ENCODE measurements around the gene SCIN. TPM values are rescaled to one million over a fixed set of nuclear protein-coding genes. Genes with fewer than 3 reads are reported as not detected.

The SCIN gene
- total and polyA plus RNA-seq, 7 donors: 0.28 to 59.4 (median 1.8) TPM

DNA sequence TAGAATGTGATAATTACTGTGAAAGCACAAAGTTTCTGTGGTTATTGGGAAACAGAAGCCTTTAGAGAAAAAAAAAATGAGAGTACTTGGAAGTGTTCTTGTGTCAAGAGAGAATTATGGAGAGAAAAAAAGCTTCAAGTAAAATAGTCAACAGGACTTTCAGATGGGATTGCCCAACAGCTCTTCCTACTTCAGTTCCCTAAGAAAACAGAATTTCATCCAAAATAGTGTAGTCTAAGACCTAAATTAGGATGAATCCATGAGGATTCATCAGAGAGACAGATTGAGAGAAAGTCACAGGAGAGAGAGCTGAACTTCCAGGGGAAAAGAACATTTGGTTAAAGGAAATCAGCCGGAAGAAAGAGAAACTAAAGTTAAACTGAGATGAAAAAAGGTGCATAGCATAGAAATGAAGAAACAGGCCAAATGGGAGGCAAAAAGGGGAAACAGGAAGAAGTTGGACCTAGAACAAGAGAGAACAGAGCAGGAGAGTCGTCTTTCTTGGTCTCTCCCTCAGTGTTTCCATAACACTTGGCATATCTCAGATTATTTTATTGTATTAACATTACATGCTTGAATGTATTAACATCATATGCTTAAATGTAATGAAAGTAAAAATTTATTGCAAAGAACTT, 2.5 kb downstream of the SCIN start:
- no peak overlapping the region for H3K27ac ChIP-seq
- H3K4me3 ChIP-seq: no peak overlapping the region
- no peaks in the 10 kb centered on the region for H3K9me3 ChIP-seq
- H3K27me3 ChIP-seq: peaks cover 0 to 35% (median 14%) of the 10 kb centered on the region in 3 donors
- no peaks in the 10 kb centered on the region for H3K36me3 ChIP-seq
- no peak for DNase-seq
- TF ChIP-seq POLR2A (IDR thresholded peaks at IDR 0.05) (no peak), POLR2AphosphoS5 (IDR thresholded peaks at IDR 0.05) (no peak), EP300 (IDR thresholded peaks at IDR 0.05) (no peak)
- TF ChIP-seq, protein P1, sequence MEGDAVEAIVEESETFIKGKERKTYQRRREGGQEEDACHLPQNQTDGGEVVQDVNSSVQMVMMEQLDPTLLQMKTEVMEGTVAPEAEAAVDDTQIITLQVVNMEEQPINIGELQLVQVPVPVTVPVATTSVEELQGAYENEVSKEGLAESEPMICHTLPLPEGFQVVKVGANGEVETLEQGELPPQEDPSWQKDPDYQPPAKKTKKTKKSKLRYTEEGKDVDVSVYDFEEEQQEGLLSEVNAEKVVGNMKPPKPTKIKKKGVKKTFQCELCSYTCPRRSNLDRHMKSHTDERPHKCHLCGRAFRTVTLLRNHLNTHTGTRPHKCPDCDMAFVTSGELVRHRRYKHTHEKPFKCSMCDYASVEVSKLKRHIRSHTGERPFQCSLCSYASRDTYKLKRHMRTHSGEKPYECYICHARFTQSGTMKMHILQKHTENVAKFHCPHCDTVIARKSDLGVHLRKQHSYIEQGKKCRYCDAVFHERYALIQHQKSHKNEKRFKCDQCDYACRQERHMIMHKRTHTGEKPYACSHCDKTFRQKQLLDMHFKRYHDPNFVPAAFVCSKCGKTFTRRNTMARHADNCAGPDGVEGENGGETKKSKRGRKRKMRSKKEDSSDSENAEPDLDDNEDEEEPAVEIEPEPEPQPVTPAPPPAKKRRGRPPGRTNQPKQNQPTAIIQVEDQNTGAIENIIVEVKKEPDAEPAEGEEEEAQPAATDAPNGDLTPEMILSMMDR (IDR thresholded peaks at IDR 0.05): no peak
- H3K4me1 ChIP-seq: peaks cover 0 to 14% (median 14%) of the 10 kb centered on the region in 4 donors
- intact Hi-C loops (cut with DNase I): no loop called here
- WGBS, 2 donors: 42 to 76% methylated on average over 2 of the region's 2 CpGs

GRCh38 chr7:12573885-12574284, 3.4 kb downstream of the SCIN start:
- TF ChIP-seq POLR2AphosphoS5 (IDR thresholded peaks at IDR 0.05) (no peak), POLR2A (IDR thresholded peaks at IDR 0.05) (no peak)
- TF ChIP-seq, protein P1 (IDR thresholded peaks at IDR 0.05): no peak
- no peaks in the 10 kb centered on the region for H3K9me3 ChIP-seq
- H3K4me1 ChIP-seq: peaks cover 0 to 14% (median 14%) of the 10 kb centered on the region in 4 donors
- no peak for DNase-seq
- no peak overlapping the region for H3K4me3 ChIP-seq
- 47 to 81% methylated on average over 1 of the region's 1 CpG for WGBS, 2 donors
- no peaks in the 10 kb centered on the region for H3K36me3 ChIP-seq
- intact Hi-C loops (cut with DNase I): no loop called here
- peaks cover 0 to 27% (median 14%) of the 10 kb centered on the region in 3 donors for H3K27me3 ChIP-seq
- no peak overlapping the region for H3K27ac ChIP-seq

GRCh38 chr7:12578930-12579640, 8.6 kb downstream of the SCIN start:
- Histone ChIP-seq H3K4me1 (no peaks in the 10 kb centered on the region), H3K27ac (no peak overlapping the region), H3K27me3 (no peaks in the 10 kb centered on the region), H3K36me3 (no peaks in the 10 kb centered on the region), H3K4me3 (no peak overlapping the region), H3K9me3 (no peaks in the 10 kb centered on the region)
- TF ChIP-seq POLR2A (IDR thresholded peaks at IDR 0.05): no peak
- no peak for TF ChIP-seq EP300 (IDR thresholded peaks at IDR 0.05)
- no peak for TF ChIP-seq POLR2AphosphoS5 (IDR thresholded peaks at IDR 0.05)
- TF ChIP-seq, protein P1 (IDR thresholded peaks at IDR 0.05): no peak
- 85 to 86% methylated on average over 8 of the region's 8 CpGs for WGBS, 2 donors
- intact Hi-C loops (cut with DNase I): no loop called here
- no peak for DNase-seq

GRCh38 chr7:12581897-12582296, 11.4 kb downstream of the SCIN start:
- H3K27me3 ChIP-seq: no peaks in the 10 kb centered on the region
- H3K4me3 ChIP-seq: no peak overlapping the region
- H3K27ac ChIP-seq: no peak overlapping the region
- intact Hi-C loops (cut with DNase I): no loop called here
- no peaks in the 10 kb centered on the region for H3K36me3 ChIP-seq
- DNase-seq: no peak
- no peaks in the 10 kb centered on the region for H3K9me3 ChIP-seq
- WGBS, 2 donors: 42 to 68% methylated on average over 3 of the region's 3 CpGs
- H3K4me1 ChIP-seq: no peaks in the 10 kb centered on the region
- TF ChIP-seq POLR2A (IDR thresholded peaks at IDR 0.05) (no peak), EP300 (IDR thresholded peaks at IDR 0.05) (no peak), POLR2AphosphoS5 (IDR thresholded peaks at IDR 0.05) (no peak)
- TF ChIP-seq, protein P1 (IDR thresholded peaks at IDR 0.05): no peak

All from sigmoid colon (tissue), 7 donors.